Measurements from ENCODE around the gene TMEM234.

TMEM234 gene

GRCh38 chr1:32199043-32199716 is 23.0 kb downstream of the TMEM234 start:
- DNase-seq = no peak

DNA sequence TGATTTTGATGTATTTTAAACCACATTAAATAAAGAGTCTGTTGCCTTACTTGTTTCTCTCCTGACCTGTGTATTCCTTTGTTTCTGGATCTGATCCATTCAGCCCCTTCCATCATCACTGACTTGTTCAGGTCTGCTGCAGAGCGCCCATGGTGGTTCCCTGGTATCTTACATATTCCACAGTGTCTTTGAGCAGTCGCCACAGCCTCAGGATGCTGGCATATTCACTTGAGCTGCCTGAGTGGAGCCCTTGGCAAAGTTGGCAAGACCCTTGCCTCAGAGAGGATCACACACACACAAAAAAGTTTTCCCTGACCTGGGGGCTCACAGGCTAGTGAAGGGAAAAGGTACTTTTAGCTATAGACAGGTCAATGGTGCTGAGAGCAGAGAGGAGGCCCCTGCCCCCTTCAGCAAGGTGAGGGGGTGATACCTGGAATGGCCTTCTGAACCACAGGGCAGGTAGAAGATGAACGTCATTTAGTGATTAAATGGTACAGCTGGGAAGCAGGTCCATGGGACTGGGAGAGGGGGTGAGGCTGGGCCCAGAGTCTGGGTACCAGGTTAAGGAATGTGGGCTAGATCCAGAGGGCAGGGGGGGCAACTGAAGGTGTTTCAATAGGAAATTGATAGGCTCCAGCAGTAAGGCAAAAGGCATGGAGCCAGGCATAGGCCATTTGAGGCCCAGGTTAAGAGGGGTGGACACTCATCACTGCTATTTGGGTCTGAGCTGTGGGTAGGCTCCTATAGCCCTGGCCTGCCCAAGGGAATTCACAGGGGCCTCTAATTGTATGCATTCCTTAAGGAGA is 23.7 kb downstream of the TMEM234 start:
- no peak for DNase-seq

GRCh38 chr1:32197837-32198236 is 24.3 kb downstream of the TMEM234 start:
- no peak for DNase-seq

DNA sequence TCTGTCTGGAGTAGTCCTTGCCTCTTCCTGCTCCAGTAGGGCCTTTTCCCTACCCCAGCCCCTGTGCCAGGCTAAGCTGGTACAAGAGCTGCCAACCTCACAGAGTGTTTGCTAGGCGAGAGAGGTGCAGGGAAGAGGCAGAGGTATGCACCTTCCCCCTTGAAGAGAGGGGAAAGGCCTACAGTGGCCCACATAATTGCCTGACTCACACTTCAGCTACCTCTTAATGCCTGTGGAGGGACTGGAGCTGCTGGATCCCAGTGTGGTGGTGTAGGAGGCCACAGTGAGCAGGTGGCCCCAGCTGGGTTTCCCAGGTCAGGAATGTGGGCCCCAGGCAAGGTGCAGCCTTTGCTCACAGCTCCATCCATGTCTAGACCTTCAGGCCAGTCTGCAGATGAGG is 25.1 kb downstream of the TMEM234 start:
- no peak for DNase-seq

GRCh38 chr1:32195972-32196823 is 26.0 kb downstream of the TMEM234 start:
- no peak for DNase-seq

- no peak for DNase-seq
Measured at GRCh38 chr1:32195531-32195930, 26.6 kb downstream of the TMEM234 start.

DNA sequence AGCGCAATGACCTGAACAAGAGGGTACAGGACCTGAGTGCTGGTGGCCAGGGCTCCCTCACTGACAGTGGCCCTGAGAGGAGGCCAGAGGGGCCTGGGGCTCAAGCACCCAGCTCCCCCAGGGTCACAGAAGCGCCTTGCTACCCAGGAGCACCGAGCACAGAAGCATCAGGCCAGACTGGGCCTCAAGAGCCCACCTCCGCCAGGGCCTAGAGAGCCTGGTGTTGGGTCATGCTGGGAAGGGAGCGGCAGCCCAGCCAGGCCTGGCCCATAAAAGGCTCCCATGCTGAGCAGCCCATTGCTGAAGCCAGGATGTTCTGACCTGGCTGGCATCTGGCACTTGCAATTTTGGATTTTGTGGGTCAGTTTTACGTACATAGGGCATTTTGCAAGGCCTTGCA is 27.2 kb downstream of the TMEM234 start:
- no peak for DNase-seq

DNA sequence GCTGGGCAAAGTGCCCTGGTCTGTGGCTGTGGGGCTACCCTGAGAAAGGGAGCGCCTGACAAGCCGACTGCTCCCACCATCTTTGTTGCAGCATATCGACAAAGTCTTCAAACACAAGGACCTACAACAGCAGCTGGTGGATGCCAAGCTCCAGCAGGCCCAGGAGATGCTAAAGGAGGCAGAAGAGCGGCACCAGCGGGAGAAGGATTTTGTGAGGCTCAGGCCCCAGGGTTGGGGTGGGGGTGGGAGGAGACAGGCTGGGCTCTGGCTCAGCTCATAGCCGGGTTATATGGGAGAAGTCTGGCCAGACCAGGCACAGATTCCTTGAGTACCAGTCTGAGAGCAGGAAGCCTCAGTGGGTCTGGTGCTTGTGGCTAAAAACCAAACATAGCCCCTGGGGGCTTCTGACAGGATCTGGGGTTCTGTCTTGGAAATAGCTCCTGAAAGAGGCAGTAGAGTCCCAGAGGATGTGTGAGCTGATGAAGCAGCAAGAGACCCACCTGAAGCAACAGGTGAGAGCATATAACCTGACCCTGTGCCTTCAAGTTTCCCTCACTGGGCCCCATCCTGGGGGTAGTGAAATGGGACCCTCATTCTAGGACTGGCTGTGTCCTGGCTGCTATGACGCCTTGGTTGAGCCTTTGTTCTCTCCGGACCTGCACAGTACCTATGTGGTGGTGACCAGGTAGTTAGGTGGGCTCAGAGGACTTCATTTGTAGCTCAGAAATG is 29.8 kb downstream of the TMEM234 start:
- no peak for DNase-seq

DNA sequence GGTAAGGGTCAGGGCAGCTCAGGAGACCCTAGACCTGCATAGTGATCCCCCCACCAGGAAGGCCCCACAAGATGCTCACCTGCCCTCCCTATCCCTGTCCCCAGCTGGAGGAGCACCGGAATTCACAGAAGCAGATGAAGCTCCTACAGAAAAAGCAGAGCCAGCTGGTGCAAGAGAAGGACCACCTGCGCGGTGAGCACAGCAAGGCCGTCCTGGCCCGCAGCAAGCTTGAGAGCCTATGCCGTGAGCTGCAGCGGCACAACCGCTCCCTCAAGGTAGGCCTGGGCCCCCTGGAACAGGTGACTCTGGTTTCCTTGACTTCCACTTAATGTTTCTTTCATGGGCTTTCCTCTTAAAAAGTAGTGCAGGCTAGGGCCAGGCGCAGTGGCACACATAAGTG is 34.3 kb downstream of the TMEM234 start:
- no peak for DNase-seq

- no peak for DNase-seq
Measured at GRCh38 chr1:32186491-32186890, 35.7 kb downstream of the TMEM234 start.

- no peak for DNase-seq
Measured at GRCh38 chr1:32186077-32186476, 36.1 kb downstream of the TMEM234 start.

DNA sequence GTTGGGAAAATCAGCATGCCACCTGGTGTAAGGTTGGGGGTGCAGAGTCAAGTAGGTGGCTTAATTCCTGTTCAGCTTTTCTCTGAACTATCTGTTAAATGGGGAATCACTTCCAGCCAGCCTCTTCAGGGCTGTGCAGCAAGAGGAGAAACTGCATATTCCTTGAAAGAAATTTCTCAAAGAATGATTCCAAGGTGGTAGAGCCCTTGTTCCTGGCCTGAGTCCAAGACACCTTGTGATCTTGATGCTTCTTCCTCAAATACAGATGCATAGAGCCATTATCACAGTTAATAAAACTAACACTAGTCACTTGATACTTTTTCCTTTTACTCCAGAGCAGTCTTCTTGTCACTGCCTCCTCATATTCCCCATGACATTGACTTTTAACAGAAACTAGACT is 37.5 kb downstream of the TMEM234 start:
- no peak for DNase-seq

- no peak for DNase-seq
Measured at GRCh38 chr1:32182060-32182459, 40.1 kb downstream of the TMEM234 start.

- no peak for DNase-seq
Measured at GRCh38 chr1:32181563-32181962, 40.6 kb downstream of the TMEM234 start.

DNA sequence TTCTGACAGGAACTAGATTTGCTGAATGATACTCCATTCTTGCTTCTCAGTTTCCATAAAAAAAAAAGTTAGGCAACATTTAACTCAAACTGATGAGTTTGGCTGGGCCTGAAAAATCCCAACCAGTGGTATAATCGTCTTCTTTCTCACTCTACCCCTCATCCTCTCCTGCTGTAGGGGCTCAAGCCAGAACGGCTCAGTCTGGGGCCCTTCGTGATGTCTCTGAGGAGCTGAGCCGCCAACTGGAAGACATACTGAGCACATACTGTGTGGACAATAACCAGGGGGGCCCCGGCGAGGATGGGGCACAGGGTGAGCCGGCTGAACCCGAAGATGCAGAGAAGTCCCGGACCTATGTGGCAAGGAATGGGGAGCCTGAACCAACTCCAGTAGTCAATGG is 41.1 kb downstream of the TMEM234 start:
- DNase-seq = no peak

DNA sequence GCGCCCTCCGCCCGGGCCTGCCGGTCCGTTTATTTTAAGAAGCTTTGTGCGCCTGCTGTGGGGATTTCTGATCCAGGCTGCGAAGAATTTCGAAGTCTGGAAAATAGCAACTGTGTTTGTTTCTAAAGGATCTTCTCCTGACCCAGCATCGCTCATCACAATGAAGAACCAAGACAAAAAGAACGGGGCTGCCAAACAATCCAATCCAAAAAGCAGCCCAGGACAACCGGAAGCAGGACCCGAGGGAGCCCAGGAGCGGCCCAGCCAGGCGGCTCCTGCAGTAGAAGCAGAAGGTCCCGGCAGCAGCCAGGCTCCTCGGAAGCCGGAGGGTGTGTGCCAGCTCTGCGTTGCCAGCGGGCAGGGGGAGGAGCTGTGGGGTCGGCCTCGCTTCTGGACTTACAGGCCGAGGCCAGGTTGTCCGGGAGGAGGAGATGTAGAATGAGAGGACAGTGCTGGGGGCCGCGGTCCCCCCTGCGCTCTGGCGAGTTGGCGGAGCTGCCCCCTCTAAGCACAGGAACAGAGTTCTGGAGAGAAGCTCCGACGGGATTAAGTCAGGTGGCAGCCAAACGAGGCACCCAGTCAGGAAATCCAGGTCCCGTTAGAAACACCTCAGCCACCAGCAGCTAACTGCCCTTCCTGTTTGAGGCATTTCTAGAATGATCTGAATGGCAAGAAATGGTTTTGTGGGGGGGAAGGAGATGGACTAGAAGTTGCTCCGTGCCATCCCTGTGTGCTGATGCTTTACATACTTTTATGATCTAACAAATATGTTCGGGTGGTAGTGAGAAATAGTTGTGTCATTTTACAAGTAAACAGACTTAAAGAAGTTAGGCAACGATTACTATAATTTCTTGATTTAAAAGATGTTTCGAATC is 41.7 kb downstream of the TMEM234 start:
- peak; percentile 53 for DNase-seq

DNA sequence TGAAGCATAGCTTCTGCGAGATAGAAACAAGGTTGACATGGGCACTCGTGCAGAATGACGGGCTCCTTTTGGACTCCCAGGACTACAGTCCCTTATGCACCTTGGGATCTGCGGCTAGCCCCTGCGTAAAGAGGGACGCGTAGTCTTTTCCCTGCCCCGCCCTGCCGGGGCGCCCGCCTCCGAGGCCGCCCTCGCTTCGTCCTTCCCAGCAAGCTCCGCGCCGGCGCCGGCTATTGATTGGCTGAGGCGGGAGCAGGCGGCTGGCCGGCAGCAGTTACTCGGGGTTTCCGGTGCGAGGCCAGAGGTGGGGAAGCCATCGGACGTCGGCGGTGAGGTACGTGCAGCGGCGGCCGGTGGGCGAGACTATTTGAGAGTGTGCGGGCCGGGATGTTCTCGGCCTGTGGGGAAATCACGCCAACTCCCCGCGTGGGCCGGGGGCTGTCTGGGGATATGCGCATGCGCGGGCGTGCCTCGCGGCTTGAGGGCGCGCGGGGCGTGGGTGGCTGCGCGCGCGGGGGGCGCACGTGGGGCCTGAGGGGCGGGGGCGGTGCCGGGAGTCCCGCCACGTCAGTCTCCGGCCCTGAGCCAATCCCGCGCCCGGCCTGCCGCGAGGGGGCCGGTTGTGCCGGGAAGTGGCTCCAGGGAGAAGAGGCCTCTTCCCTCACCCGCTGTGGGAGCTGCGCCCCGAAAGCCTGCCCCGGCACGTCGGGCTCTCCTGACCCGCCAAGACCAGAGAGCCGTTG is 42.5 kb downstream of the TMEM234 start, which contains the start of gene TXLNA:
Gene TXLNA (plus strand): TSS at position 233 of the 743 bp plus-strand sequence. CDS start 671 bp downstream, outside the sequence.
- peak; percentile 96 for DNase-seq

- no peak for DNase-seq
Measured at GRCh38 chr1:32179193-32179442, 43.0 kb downstream of the TMEM234 start.

DNA sequence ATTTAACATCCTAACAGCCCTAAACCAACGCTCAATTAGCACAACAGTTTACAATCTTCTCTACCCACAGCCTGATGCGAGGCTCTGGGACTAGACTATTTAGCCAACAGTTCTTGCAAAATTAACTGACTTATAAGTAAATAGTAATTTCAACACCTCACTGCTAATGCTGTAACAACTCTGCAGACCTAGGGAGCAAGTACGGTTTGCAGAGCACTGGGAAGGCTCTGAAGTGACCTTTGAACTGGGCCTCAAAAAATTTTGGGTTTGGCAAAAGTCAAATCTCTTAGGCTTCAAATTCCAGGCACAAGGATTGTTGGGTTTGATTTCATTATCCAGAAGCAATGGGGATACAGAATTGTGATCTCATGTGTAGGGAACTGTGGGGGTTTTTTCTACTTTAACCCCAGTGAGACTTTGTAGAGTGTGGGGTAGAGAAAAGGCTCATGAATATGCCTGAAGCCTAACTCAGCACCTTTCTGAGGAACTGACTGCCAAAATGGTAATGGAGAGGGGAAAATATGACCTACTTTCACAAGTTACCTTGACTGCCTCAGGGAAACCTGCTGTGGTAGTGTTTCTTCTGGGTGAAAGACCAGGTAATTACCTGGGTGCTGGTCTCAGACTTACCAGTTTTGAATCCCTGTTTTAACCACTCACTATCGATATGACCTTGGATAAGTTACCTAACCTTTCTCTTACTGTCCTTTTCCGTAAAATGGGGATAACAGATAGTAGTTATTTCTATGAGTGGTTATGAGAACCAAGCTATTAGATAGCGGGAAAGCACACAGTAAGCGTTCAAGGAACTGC is 43.6 kb downstream of the TMEM234 start:
- peak; percentile 46 for DNase-seq

DNA sequence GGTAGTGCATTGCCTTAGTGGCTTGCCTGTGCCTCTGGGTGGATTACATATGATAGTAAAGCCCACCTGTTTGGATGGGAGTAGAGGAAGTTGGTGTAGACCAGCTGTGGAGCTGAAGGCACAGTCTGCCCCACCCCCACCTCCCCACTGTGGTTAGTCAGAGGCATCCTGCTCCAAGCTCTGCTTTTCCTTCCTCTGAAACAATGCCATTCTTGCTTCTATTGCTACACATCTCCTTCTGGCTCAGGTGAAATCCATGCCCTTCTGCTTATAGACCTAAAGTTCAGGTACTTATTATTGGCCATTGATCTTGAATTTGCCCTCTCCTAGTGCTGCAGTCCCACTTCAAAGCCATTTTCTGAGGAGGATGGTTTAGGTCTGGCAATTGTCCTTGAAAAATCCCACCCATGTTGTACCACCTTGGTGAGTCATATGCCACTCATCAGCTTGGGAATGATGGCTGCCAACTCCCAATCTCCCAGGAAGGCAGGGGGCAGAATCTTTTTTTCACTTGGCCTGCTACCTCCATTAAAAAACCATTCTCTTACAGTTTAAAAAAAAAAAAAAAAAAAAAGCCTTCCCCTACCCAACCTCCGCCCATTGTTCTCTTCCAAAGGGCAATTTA is 49.4 kb downstream of the TMEM234 start:
- no peak for DNase-seq
